HG02840 (cell line): ENCODE data around the gene SNRNP70.
"Not testable (repeated sequence)": the region's sequence is repeated elsewhere in the genome, so short reads cannot be mapped to it uniquely, and the experiment has no call there.

ENCODE experiments used
- ATAC-seq: cut with Tn5 transposase; IDR thresholded peaks from one replicate; pipeline ENCODE4 v1.9.1; 2021; ENCODE audit warnings: mild to moderate bottlenecking, moderate library complexity, moderate number of reproducible peaks; ENCODE audit not compliant: unreplicated experiment, low FRiP score

SNRNP70 gene

DNA sequence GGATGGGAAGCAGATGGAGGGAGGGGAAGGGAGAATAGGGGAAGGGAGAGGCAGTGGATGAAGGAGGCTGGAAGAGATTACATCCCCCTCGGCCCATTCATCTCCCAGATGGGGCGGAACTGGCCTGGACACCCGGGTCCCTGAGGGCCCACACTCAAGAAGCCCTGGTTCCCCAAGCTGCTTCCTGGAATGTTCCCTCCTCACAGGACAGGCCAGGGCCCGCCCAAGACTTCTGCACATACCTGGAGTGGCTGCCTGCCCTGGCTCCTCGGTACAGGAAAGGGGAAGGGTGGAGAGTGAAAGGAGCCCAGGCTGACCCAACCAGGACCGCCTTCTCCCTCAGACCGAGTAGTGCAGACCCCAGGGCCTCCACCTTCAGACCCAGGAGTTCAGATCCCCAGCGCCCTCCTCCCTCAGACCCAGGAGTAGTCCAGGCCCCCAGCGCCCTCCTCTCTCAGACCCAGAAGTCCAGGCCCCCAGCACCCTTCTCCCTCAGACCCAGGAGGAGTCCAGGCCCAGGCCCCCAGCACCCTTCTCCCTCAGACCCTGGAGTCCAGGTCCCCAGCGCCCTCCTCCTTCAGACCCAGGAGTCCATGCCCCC, 21.1 kb upstream of the SNRNP70 start:
- ATAC-seq, result no peak

DNA sequence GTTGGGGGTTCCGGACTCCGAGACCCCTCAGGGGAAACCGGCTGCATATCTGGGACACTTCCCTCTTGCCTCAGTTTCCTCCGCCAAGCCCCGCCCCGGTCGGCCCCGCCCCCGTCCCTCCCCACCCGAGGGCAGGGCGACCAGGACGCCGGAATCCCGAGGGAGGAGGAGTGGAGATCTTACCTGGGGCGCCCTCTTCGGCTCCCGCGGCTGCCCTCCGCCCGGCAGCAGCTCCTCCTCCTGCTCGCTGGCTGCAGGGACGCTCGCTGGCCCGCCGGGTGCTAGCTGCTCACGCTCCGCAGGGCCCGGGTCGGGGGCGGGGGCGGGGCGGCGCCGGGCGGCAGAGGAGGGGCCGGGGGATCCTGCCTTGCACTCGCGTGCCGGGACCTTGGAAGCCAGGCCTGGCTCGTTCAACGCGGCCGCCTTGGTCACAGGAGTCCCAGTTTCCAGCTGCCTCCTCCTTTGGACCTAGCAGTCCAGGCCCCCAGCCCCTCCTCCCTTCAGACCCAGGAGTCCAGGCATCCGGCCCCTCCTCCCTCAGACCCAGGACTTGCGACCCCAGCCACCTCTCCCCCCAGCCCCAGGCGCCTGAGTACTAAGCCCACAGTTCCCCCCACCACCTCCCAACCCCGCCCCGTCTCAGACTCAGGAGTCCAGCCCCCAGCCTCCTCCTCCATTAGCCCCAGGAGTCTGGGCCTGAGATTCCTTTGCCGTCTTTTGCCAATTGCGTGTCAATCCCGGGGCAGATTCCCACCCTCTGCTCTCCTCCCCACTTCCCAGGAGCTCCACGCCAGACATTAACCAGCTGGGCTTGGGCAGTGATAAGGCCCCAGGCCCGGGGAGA, 20.3 kb upstream of the SNRNP70 start, which contains the start of gene NTF4:
NTF4 (minus strand) TSS at position 51 of the 844 bp plus-strand sequence. CDS start 2,821 bp downstream, outside the sequence.
- ATAC-seq, result no peak

DNA sequence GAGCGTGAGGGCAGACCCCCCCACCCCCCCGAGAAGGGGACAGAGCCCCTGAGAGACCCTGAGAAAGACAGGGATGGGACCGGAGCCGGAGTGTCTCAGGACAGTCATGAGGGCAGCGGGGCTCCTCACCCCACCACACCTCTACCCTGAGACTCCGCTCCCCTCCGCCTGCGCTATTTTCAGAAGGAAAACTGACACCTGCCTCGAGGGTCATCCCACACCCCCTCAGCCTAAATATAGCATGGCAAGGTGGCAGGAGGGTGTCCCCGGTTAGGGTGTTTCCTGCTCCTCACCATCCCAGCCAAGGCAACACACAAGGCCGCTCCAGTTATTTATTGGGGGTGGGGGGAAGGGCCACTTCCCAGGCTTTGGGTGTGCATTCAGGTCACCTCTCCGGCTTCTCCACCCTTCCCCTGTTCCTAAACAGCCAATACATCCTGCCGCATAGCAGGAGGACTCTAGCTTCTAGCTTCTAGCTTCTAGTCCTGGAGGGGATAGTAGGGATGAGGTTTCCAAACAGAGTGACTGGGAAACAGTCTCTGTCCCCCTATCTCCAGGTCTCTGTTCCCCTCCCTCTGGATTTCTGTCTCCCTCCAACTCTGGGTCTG, 19.2 kb upstream of the SNRNP70 start:
- ATAC-seq, result no peak

DNA sequence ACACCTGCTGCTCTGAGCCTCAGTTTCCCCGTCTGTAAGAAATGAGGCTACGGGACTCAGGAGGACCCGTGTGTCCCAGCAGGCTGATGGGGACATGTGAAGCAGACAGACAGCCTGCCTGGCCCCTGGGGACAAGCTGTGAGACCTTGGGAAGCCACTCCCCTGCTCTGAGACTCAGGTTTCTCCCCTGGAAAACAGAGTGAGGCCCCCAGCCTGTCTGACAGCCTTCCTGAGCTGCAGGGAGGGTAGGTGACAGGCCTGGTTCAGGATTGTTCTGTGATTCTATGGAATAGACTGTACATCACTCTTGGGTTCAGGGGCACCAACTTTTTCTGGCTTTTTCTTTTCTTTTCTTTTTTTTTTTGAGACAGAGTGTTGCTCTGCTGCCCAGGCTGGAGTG, 17.7 kb upstream of the SNRNP70 start:
- ATAC-seq, result no peak

DNA sequence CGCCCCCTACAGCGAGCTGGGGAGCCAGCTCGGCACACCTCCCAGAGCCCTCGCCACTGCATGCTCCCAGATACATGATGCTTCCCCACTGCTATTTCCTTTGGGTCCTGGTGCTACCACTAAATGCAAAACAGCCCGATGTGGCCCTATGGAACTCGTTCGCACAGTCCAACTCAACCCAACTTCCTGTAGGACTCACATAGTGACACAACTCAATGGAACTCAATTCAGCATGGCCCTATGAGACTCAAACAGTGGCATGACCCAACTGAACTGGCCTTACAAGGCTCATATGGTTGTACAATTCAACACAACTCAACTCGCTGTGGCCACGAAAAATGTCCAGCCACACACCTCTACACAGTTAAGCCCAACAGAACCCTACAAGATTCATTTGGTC, 16.2 kb upstream of the SNRNP70 start:
- ATAC-seq, result no peak

DNA sequence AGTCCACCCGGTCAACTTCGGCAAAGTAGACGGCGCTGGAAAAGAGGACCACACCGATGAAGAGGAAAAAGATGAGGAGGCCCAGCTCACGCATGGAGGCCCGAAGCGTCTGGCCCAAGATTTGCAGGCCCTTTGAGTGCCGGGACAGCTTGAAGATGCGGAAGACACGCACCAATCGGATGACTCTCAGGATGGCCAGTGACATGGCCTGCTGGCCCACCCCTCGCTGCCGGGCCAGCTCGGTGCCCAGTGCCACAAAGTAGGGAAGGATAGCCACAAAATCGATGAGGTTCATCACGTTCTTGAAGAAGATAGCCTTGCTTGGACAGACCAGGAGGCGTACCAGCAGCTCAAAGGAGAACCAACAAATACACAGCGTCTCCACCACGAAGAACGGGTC, 14.8 kb upstream of the SNRNP70 start:
- ATAC-seq, result no peak

DNA sequence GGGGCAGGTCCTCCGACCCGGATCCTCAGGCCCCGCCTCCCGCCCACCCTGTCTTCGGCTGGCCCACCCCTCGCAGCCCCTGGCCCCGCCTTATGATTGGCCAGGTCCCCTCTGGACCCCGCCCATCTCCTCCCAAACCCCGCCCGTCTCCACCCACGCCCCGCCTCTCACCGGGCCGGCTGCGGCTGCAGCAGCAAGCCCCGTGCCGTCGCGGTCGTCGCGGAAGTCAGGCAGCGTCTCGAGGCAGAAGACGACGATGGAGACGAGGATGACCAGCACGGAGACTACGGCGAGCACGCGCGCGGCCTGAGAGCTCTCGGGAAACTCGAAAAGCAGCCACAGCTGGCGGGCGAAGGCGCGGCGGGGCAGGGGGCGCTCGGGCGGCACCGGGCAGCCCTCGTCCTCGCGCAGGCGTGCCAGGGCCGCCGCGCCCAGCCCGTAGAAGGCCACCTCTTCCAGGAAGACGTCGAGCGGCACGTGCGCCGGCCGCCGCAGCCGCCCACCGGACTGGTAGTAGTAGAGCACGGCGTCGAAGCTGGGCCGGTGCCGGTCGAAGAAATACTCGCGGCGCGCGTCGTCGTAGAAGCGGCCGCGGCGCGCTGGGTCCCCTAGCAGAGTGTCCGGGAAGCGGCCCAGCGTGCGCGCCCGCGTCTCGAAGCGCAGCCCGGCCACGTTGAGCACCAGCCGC, 13.2 kb upstream of the SNRNP70 start:
- ATAC-seq, result no peak

DNA sequence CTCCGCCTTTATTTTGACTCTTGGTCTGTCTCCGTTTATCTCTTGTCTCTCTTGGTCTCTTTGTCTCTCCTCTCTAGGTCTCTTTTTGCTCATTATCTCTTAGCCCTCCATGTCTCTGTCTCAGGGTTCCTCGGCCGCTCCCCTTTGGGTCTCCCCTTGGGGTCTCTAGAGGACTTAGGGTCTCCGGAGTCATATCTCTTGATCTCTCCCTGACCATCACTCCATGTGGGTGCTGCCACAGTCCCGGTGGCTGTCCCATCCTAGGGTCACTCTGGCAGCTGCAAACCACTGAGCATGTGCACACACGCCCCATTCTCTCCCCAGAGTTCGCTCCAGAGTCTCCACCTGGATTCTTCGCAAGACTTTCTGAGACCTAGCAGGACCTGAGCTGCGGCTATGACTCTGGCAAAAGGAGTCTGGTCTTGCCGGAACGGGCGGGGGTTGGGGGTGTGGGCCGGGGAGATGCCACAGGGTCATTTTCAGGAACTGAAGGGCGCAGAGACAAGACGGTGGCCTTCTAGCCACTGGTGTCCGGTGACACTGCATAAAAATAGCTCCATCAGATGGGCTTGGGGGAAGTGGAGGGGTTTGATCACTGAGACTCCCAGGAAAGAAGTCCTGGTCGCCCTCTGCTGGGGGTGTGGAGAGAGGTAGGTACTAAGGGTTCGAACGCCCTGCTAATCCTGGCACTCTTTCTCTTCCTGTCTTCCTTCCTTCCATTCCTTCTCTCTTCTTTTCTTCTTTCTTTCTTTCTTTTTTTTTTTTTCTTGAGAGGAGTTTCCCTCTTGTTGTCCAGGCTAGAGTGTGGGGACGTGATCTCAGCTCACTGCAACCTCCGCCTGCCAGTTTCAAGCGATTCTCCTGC, 11.5 kb upstream of the SNRNP70 start:
- ATAC-seq, result no peak

DNA sequence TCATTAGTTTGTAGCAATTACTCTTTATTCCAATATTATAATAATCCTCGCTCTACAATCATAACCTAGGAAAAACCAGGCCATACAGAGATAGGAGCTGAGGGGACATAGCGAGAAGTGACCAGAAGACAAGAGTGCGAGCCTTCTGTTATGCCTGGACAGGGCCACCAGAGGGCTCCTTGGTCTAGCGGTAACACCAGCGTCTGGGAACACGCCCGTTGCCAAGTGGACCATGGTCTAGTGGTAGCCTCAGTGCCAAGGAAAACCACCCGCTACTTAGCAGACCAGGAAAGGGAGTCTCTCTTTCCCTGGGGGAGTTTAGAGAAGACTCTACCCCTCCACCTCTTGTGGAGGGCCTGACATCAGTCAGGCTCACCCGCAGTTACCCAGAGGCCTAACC, 10.4 kb upstream of the SNRNP70 start:
- ATAC-seq, result not testable (repeated sequence)

DNA sequence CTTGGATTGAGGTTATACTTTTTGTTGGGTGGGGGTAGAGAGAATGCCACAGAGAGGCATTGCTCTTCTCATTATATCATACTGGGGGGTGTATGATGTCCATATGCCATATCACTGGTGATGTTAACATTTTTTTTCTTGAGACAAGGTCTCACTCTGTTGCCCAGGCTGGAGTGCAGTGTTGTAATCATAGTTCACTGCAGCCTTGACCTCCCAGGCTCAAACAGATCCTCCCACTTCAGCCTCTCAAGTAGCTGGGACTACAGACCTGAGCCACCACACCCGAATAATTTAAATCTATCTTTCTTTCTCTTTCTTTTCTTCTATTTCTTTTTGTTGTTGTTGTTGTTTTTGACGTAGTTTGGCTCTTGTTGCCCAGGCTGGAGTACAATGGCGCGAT, 4.9 kb upstream of the SNRNP70 start:
- no peak for ATAC-seq

DNA sequence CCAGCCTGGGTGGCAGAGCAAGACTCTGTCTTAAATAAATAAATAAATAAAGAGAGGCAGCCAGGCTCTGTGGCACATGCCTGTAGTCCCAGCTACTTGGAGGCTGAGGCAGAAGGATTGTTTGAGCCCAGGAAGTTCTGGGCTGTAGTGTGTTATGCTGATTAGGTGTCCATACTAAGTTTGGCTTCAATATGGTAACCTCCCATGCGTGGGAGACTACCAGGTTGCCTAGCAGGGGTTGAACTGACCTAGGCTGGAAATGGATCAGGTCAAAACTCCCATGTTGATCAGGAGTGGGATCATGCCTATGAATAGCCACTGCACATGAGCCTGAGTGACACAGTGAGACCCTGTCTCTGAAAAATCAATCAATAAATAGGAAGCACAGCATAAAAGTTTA, 4.0 kb upstream of the SNRNP70 start:
- ATAC-seq, result no peak

DNA sequence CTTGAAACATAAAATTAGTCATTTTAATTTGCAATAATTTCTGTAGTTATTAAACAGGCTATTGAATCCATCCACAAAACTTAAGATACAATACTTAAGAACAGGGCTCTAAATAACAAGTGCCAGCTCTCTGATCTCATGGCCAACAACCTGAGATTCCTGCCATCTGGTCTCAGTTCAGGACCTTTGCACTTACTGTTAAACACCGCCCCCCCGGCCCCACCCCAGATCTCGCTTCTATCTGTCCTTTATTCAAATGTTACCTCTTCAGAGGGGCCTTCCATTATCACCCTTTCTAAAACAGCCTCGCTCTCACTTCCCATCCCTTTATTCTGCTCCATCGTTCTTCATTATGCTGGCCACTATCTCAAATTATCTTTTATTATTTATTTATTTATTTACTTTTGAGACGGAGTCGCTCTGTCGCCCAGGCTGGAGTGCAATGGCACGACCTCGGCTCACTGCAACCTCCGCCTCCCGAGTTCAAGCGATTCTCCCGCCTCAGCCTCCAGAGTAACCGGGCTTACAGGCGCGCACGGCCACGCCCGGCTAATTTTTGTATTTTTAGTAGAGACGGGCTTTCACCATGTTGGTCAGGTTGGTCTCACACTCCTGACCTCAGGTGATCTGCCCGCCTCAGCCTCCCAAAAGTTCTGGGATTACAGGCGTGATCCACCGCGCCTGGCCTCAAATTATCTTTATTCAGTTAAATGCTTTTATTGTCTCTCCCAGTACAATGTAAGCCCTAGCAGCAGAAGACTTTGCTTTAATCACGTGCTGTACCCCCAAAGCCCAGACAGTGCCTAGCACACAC, 838 bp upstream of the SNRNP70 start:
- ATAC-seq, result no peak

DNA sequence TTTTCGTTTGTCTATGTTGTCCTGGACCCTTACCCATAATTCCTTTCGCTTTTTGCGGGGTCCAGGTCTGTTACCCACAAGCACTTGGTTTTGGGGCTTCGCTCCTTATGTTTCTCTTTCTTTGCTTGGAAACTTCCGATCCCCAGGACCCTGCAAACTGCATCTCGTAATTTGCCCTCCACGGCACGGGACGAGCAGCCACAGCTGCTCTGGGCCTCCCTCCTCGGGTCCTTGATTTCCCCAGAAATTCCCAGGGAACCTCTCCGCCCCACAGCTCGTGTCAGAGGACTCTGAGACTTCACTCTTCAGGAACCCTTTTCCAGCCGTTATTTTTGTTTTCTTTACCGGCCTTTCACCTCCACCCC, 599 bp downstream of the SNRNP70 start:
- ATAC-seq, result no peak

DNA sequence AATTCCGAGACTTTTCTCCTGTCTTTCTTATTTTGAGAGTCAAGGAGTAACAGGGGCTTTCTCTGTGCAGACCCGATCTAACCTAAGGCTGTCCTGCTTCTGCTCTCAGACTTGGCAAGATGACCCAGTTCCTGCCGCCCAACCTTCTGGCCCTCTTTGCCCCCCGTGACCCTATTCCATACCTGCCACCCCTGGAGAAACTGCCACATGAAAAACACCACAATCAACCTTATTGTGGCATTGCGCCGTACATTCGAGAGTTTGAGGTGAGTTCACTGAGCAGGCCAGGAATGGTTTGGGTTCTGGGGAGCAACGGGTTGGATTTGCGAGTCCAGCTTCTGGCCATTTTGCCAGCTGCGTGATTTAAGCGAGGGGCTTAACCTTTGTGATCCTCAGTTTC, 1.0 kb downstream of the SNRNP70 start:
- no peak for ATAC-seq

DNA sequence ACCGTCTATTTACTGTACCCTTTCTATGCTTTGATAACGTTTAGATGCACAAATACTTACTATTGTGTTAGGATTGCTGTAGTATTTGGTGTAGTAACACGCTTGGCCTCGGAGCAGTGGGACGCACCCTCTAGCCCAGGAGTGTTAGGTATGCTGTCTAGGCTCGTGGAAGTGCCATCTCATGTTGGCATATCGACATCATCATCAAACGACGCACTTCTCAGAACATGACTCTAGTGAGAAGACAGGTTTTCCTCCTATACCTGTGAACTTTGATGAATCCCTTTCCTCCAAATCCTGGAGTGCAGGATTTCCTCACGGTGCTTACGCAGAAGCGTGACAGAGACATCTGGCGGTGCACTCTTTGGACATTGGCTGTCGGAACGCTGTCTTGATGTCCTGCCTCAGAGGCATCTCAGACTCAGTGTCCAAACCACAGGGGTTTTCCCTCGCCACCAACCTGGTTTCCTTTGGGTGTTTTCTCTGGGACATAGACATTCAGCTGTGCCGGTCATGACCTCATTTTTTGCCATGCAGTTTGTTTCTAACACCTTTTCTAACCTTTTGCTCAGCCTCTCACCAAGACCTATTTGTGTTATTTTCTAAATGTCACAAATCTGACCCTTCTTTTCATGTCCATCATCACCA, 6.3 kb downstream of the SNRNP70 start:
- no peak for ATAC-seq

DNA sequence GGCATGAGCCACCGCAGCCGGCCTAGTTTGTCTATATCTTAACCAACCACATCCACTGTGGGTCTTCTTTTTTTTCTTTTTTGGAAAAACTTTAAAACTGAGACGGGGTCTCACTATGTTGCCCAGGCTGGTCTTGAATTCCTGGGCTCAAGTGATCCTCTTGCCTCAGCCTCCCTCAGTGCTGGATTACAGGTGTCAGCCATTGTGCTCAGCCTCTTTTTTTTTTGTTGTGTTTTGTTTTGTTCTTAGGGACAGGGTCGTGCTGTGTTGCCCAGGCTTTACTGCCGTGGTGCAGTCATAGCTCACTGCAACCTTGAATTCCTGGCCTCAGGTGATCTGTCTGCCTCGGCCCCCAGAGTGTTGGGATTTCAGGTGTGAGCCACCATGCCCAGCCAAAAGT, 7.4 kb downstream of the SNRNP70 start:
- no peak for ATAC-seq

DNA sequence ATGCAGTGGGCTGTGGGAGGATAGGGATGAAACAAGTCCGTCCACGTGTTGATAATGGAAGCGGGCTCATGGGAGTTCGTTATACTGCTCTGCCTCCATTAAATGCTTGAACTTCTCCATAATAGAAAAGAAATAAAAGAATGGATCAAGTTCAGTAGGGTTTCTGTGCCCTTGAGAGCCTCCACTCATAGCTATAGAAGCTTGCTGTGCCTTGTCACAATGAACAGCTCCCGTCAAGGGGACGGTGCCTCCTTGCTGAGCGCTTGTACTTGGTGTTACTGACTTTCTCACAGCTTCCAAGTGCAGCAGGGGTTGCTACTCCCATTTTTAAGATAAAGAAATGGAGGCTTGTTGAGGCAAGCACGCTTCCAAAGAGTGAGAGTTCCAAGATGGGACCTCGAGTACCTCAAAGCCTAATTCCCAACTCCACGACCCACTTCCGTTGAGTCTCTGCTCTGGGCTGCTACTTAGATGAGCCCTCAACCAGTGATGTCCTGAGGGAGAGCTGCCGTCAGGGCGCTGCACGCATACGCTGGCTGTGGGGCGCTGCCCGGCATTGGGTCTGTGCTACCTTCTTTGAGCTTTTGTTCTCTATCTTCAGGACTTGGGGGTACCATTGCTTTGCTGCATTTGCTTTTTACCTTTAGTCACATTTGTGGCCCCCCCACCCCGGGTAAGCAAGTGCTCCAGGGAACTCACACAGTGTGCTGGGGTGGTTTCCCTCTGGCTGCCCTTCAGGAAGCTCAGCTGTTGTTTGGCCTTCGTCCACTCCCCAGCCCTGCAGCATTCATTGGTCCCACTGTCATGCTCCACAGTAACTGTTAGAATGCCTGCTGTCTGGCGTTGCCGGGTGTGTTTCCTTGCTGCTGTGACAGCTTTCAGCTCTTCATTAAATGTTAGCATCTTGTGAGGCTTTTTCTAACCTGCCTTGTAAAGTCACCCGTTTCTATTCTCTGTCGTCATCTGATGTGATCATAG, 9.5 kb downstream of the SNRNP70 start:
- no peak for ATAC-seq
